Cerebellar cortex (tissue), 1 donor: Measurements from ENCODE around the gene CUBN.

Source experiments
- DNase-seq: peaks from one replicate; pipeline ENCODE4 v3.0.0-alpha.2; 2015; ENCODE audit warnings: low spot score

The CUBN gene

DNA sequence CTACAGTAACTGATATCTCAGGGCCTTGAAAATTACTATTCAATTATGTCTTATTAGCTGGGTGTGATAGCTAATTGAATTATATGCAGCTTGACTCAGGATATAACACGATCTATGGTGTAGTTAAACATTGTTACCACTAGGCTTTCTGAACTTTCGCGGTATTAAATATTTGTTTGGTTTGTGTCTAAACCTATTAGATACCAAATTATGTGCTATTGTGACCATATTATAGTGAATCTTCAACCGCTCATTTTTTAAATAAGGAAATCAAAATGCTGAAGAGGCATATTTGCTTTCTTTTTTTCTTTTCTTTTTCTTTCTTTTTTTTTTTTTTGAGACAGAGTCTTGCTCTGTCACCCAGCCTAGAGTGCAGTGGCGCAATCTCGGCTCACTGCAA, 213.1 kb downstream of the CUBN start:
- DNase-seq, result no peak

DNA sequence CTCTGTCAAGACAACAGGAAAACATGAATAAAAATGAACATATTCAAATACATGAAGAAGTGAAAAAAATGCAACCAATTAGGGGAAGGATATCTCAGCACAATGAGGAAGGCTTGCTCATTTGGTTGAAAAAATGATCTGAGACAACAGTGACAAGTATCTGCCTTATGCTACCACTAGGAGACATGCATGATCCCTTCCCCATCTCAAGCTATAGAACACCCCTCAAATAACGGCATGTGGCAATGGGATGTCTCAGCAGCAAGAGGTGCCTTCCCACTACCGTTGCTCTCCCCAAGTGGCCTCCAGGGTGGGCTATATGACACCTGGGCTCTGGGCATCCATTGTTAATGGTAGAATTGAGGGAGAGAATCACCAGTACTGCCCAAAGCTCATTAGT, 214.3 kb downstream of the CUBN start:
- DNase-seq, result no peak

DNA sequence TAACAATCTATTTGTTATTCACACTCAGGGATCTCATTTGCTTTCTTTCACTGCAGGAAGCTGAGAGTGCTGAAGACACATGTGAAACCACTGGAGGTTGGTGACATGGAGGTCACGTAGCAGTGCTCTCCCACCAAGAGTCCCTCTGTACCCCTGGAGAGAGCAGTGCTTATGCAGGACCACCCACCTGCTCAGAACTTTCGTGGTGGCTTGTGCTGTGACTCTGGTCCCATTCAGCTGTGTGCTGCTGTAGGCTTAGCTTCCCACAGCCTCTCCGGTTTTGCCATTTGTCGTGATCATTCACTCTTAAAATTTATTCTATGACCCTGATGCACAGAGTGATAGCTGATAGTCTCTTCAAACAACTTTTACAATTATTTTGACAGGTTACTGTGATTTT, 216.3 kb downstream of the CUBN start:
- DNase-seq, result no peak

DNA sequence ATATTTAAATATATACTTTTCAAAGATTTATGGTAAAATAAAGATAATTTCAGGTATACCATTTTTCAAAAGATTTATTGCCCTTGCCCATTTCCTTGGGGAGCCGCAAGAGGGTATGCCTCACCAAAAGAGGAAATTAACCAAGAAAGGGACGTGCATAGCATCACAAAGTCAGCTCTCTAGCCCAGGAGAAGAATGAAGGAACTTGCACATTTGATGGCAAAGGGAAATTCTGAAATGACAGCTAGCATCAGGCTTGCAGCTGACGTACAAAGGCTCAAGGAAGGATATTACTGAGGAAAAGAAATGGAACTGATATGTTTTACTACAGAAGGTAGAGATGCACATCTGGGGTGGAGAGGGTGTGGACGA, 218.8 kb downstream of the CUBN start:
- no peak for DNase-seq

DNA sequence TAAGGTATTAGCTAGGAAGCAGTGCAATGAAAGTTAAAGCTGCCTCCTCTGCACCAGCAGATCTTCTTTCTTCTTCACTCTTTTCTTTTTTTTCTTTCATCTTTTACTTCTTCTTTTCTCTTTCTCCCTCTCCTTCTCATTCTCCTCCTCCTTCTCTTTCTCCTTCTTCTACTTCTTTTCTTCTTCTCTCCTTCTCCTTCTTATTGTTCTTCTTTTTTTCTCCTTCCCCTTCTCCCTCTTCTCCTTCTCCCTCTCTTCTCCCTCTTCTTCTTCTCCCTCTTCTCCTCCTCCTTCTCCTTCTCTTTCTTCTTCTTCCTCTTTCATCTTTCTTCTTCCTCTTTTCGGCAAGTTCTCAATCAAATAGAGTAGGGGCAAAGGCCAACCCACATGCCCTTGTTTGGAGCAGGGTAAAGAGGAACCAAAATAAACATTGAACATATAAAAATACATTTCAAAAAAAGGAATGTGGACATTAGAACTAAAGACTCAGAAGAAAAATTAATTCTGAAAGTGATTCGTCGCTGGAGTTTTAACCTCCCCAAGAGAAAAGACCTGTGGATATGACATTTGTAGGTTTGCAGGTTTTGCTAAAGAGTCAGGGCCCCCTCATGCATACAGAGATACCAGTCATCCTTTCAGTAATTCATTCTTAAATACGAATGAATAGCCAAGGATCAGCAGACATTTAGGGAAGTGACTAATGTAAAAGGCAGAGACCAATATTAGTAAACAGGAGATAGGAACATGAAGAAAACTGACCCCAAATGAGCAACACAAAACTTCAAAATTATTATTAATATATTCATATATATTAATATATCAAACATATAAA, 219.4 kb downstream of the CUBN start:
- DNase-seq, result no peak

DNA sequence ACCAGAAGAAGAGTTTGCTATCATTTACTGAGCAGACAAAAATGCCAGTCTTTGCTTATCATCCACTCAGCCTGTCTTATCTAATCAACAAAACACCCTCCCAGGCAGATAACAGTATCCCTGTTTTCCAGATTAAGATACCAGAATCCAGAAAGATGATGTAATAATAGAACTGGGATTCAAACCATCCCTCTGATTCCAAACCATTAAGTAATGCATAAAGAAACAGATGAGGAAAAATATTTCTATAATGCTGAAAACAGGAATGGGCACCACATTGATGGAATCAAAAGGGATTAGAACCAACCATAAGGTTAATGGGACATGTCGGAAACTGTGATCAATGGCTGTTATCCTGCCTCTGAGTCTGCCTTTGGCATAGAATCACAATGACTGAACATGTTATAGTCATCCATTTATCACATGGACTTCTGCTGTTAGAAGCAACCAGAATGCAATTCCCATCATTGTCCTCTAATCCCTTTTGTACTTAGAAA, 220.3 kb downstream of the CUBN start:
- DNase-seq, result no peak

DNA sequence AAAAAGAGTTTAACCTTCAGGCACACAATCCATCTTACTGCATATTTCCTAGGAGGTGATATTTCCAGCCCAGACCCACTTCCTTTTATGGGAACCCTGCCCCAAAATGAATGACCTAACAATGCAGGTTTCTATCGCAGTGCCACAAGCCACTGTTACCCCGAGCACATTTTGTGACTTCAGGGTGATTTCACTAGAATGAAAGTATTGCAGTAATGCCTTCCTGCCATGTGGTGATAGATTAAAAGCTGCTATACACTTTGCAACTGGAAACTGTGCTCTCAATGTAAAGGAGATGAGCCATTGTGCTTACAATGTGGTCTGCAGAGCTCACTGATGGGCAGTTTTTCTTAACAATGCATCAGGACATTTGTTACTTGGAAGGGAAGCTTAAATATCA, 221.9 kb downstream of the CUBN start:
- no peak for DNase-seq

DNA sequence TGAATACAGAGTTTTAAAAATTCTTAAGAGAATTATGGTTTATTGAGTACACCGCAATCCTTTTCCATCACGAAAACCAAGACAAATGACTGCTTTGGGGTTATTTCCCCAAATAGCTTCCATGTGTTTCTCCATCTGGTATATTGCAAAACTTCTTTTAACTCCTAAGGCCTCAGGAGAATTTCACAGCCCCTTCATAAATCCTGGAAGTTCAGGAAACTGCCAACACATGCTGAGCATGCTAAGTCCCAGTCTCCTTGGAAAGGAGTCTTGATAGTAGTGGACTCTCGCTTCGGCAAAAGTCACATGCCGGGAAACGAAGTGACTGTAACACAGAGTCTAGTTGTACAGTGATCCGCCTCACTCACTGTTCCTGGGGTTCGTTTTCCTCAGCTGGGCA, 224.3 kb downstream of the CUBN start:
- DNase-seq, result no peak

DNA sequence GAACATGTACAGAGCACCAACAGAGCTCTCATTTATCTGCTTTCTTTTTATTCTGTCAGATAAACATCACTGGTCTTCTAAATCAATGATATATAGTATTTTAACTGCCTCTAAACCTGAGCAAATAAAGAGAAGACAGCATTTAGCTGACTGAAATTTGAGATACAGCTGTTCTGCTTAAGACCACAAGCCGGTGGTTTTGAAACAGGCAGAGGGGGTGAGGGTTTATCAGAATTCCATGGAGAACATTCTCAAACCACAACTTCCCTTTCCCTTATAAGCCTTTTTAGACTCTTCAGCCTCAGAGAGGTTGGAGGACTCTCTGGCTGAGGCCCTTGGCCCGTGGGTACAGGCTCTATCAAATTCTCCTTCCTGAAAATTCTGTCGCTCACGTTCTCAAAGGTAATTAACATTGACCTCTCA, 225.0 kb downstream of the CUBN start:
- DNase-seq, result no peak

DNA sequence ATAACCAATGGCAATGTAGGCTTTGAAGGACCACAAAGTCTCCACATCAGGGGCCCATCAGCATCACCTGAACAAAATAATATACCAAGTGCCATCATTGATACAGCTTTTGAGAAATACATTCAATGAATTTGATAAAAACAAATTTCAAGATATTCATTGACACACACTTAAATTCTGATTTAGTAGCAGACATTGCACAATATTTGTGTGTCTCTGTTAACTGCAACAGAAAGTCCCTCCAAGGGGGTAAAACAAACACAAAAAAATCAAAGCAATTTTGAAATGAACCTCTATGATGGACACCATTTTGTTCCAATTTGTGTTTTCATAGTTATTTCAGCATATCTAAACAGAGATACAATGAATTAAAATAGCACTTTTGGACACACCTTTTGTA, 225.6 kb downstream of the CUBN start:
- no peak for DNase-seq

DNA sequence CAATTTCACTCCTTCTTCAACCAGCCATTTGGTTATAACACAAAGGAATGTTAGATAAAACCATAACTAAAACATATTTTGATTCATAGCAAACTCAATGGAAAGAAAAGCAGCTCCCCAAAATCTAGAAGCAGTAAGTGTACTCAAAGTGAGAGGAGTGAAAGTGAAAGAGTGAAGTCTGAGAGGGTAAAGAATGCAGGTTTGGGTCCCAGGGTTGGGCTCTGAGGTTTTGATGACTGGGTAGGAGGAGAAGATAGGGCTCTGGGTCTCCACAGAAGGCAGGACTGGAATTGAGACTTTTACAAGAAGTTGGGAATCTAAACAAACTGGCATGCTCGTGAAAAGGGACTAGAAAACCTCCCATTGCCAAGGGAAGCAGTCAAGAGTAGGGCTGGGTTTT, 227.0 kb downstream of the CUBN start:
- DNase-seq, result no peak

DNA sequence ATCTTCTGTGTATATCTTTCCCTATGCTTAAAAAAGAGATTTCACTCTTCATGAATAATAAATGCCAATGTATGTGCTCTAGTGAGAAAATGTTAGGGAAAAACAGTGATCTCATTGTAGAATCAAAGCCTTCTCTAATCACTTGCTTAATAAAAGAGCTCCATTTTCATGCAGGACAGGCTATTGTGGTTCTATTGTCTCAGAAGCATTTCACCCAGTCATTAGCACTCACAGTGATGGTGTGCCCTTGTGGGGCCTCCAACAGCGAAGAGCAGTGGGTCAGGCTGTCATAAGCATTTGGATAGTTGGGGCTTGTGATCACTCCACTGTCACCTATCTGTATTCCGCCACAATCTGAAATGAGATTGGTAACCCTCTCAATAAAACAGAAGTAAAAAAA, 228.5 kb downstream of the CUBN start:
- DNase-seq, result no peak

DNA sequence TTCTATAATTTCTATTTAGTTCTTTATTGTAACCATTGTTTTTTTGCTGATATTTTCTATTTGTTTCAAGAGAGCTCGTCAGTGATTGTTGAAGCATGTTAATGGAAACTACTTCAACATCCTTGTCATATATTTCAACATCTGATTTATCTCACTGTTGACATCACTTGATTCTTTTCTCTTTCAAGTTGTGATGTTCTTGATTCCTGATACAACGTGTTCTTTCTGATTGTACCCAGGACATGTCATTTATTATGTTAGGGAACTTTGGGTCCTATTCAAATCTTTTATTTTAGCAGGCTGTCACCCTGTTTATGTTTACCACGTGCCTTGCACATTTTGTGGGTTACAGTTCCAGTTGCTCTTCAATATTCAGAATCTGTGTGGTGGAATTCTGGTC, 232.6 kb downstream of the CUBN start:
- DNase-seq, result no peak

DNA sequence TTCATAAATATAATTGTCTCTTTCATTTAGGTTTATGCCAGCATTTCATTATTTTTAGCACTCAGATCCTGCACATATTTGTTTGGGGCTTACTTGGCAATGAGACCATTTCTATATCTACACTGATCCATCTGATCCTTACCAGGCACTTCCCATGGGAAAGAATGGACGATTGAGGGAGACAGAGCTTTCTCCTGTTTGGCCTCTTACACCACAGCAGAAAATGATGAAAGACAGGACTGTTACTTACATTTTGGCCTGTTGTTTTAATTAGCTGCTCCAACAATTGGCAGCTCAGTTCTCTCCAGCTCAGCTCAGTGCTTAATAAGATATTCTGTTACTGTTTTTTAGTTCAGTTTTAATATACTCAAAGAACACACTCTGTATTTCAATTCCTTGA, 234.8 kb downstream of the CUBN start:
- no peak for DNase-seq

DNA sequence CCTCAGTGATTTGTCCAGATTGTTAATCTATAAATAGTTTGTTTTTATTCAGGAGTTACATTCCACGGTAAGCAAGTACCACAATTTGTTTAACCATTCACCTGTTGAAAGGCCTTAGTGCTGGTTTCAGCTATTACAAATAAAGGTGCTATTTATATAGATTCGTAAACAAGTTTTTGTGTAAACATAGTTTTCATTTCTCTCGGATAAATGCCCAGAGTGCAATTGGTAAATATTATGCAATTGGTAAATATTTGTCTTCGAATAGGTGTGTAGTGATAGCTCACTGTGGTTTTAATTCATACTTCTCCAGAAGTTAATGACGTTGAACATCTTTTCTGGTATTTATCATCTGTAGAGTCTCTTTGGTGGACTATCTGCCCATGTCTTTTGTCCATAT, 235.9 kb downstream of the CUBN start:
- DNase-seq, result no peak

DNA sequence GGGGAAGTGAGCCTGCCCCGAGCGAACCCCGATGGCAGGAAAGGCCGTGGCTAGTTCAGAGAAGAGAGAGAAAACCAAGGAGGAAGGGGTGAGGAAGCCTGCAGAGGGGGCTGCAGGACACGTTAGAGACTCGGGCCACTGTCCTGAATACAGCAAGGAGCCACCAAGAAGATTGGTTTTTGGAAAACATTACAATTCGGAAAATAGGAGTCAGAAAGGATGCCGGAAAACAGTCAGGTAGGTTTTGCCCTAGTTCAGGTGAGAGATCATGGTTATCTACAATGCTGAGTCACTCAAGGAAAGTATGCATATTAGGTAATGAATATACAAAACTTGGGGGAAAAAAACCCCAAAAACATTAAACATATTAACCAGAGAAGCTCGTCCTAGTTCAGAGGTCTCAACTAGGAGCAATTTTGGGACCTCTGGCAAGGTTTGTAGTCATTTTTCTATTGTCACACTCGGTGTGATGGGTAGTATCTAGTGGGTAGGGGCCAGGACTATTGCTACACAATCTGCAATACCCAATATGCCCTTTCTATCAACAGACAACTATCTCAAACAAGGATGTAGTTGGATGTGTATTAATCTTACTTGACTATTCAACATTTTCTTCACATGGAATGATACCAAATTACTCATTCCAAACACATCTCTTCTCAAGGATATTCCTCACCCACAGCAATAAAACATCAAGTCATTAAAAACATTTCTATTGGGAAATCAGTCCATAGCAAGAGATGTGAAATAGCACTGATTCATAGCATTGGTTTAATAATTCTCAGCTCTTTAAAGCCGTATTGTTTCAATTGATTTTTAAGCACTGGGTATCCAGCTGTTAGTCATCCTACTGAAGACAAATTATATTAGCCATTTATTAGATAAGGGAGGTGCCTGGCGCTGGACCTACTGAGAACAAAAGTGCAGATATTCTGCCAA, 238.0 kb downstream of the CUBN start:
- DNase-seq, result peak; percentile 65

DNA sequence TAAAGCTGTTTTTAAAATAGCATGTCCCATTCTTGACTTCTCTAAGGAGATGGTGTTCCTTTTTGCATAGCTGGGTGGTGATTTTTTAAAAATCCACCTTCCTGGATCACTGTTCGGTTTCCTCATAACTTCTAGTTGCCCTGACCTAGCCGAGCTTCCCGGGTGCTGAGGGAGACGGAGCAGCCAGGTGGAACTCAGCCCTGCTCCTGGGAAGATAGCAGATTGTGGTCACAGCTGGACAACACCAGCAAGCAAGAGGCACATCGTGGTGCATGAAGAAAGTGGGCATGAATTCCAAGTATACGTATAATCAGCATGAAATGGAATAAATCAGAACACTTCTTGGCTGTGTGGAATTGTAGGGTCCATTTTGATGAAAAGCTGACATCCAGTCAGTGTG, 238.9 kb downstream of the CUBN start:
- no peak for DNase-seq

DNA sequence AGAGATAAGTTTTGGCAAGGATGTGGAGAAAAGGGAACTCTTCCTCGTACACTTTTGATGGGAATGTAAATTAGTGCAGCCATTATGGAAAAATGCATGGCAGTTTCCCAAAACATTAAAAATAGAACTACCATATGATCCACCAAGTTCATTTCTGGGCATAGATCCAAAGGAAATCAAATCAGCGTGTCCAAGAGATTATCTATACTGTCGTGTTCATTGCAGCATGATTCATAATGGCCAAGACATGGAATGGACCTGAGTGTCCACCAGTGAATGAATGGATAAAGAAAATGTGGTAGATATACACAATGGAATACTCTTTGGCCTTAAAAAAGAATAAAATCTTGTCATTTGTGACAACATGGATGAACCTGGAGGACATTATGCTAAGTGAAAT, 242.0 kb downstream of the CUBN start:
- DNase-seq, result no peak

DNA sequence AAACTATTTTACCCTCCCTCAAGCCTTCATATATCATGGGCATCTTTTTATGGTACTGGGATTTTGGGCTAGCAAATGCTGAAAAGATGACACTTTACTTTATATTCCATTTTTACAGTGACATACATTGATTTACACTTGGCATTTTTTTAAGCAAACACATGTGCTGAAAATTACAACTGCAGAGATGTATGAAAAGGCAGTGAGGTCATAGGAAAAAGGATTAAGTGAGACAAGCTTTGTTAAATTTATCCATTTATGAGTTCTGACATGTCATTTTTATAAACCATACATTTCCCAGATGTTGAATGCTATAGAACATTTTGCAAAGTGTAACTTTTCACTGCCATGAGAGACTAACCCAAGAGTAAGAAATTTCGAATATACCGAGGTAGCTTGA, 243.6 kb downstream of the CUBN start:
- no peak for DNase-seq

DNA sequence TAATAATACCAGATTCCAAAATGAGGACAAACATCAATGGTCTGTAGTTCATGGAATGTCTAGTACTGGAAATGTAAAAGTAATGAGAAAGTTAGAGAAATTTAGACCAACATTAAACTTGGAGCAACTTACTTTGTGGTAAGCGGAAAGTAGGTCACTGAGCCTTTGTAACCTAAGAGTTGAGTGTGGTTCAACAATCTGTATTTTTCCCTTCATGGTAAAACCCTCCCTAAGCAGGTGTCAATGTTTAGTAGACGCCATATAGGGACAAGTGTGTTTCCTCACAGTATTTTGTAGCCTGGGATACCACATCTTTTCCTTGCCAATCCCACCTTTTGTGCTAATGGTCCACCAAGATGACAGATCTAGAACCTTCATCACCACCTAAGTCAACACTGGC, 245.1 kb downstream of the CUBN start:
- no peak for DNase-seq

DNA sequence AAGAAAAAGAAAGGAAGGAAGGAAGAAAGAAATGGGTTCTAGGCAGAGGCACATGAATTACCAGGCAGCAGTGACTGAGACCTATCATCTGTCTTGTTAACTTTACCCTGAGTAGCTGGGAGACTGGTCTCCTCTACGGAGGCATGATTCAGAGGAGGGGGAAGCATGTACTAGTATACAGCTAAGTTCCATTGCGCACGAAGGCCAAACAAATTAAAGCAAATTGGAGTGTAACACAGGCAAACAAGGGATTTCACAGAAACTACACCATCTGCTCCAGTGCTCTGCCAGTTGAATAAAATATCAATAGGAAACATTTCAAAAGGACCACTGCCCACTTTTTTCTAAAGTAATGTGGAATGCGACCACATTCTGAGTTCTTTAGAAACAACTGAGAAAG, 246.5 kb downstream of the CUBN start:
- DNase-seq, result no peak

DNA sequence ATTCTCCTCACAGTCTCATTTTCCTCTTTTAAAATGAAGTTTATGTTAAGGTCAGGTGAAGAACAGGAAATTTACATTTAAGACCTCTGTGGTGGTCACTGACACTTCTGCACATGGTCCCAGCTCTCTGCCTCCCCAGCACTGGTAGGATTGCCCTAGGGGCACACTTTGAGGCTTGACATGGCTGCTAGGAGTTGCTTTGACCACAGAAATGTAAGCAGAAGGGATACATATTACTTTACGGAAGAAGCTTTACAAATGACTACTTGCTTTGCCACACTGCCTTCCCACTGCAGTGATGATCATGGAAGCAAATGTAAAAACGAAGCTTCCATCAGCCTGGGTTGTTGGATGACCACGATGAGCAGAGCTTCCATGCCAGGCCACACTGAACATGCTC, 259.3 kb downstream of the CUBN start:
- no peak for DNase-seq

DNA sequence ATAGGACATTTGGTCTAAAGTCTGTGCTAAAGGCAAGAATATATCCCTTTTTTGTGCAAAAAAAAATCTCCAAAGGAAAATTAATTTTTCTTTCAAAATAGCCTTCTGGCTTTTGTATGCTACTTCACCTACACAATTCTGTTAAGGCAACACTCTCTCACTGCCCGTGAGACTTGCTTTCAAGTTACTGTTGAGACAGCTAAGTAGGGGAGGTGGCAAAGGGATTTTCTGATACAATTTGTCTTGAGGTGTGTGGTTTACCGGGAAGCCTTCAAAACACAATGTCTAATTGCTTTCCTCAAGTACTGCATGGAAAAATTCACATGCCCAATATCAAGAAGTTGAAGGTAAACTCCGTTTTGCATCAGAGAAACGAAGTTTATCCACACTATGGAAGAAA, 261.6 kb downstream of the CUBN start:
- no peak for DNase-seq
